Stimulated activated CD4-positive, alpha-beta T cell treated with anti-CD3 and anti-CD28 coated beads, Interleukin-4, amount 100 ng/mL, for 48 hours (primary cell): ENCODE results near the gene KAT8.
"Not testable (repeated sequence)": the region's sequence is repeated elsewhere in the genome, so short reads cannot be mapped to it uniquely, and the experiment has no call there.

Source experiments
- DNase-seq, 2 donors: peaks; one replicate each; pipeline ENCODE4 v3.0.0-alpha.2; 2020; ENCODE audit warnings: low read depth in 2 of 2

The KAT8 gene

GRCh38 chr16:31083981-31084380, 33.5 kb upstream of the KAT8 start:
- DNase-seq = no peak

GRCh38 chr16:31084584-31085302, 32.7 kb upstream of the KAT8 start:
- DNase-seq = no peak

- DNase-seq = no peak
Measured at GRCh38 chr16:31085411-31085810, 32.1 kb upstream of the KAT8 start.

- no peak for DNase-seq
Measured at GRCh38 chr16:31085873-31086628, 31.4 kb upstream of the KAT8 start.

GRCh38 chr16:31086629-31086906, 30.9 kb upstream of the KAT8 start:
- no peak for DNase-seq

- DNase-seq = no peak
Measured at GRCh38 chr16:31087481-31087880, 30.0 kb upstream of the KAT8 start.

- DNase-seq = no peak
Measured at GRCh38 chr16:31087971-31088370, 29.5 kb upstream of the KAT8 start.

GRCh38 chr16:31088459-31089183, 28.8 kb upstream of the KAT8 start, which contains the start of gene PRSS53:
TSS of gene PRSS53 (minus strand) at chr16:31088943. CDS start at chr16:31088809, 134 bp downstream.
- no peak for DNase-seq

- no peak for DNase-seq
Measured at GRCh38 chr16:31089199-31089598, 28.3 kb upstream of the KAT8 start.

GRCh38 chr16:31090540-31090939, 26.9 kb upstream of the KAT8 start:
- no peak for DNase-seq

GRCh38 chr16:31092330-31092729, 25.1 kb upstream of the KAT8 start:
- DNase-seq = no peak

GRCh38 chr16:31093132-31093703, 24.2 kb upstream of the KAT8 start:
- DNase-seq = no peak

- DNase-seq = no peak
Measured at GRCh38 chr16:31094088-31094423, 23.4 kb upstream of the KAT8 start.

- peak; percentile 83 to 90 for DNase-seq
Measured at GRCh38 chr16:31094424-31095120, 22.9 kb upstream of the KAT8 start, which contains the start of gene VKORC1. TSS of gene VKORC1 (minus strand) at chr16:31094797. CDS start at chr16:31094729, 68 bp downstream.

- no peak for DNase-seq
Measured at GRCh38 chr16:31099860-31100638, 17.4 kb upstream of the KAT8 start.

GRCh38 chr16:31100876-31101641, 16.4 kb upstream of the KAT8 start:
- DNase-seq = not testable (repeated sequence)

GRCh38 chr16:31105677-31106213, 11.7 kb upstream of the KAT8 start:
- peak; percentile 78 to 85 for DNase-seq

- DNase-seq = no peak
Measured at GRCh38 chr16:31106509-31107464, 10.7 kb upstream of the KAT8 start.

- DNase-seq = peak; percentile 28 to 45
Measured at GRCh38 chr16:31107465-31107867, 10.0 kb upstream of the KAT8 start.
